22Rv1 (cell line): ENCODE measurements around the gene NME1.

ENCODE experiments used
- CTCF ChIP-seq: fragments of 450-650 bp; IDR thresholded peaks from 2 replicates; pipeline ENCODE4 v1.5.1; 2017; ENCODE audit warnings: mild to moderate bottlenecking
- ZFX ChIP-seq: fragments of 450-650 bp; IDR thresholded peaks from 2 replicates; pipeline ENCODE4 v1.6.1; 2017; ENCODE audit warnings: antibody characterized with exemption, borderline replicate concordance

- TF ChIP-seq CTCF = no peak
- no peak for TF ChIP-seq ZFX
Measured at GRCh38 chr17:51166198-51166986, 13.0 kb downstream of the NME1 start, which contains the start of gene NME2.
